GM12878 (cell line): ENCODE data around the gene QRFP. TPM values are rescaled to one million over a fixed set of nuclear protein-coding genes. Genes with fewer than 3 reads are reported as not detected.

ENCODE experiments used
- ATAC-seq: fragments of 200-7000 bp; cut with Tn5 transposase; 3 replicates; pipeline ENCODE4 v1.9.1; 2020; ENCODE audit warnings: mild to moderate bottlenecking, moderate library complexity
- BruUV-seq: library from RNA; stranded (reverse); fragments of 400-500 nt; replicated peaks from 2 replicates; lab custom pipeline; 2021; lab: Mats Ljungman, UMichigan
- CTCF ChIA-PET: fragments of 300-600 bp; sonication (Branson Sonifier 250); formaldehyde crosslinking; extraction: SDS; loops from one replicate; lab custom pipeline; 2021; ENCODE audit warnings: inconsistent platforms; lab: Yijun Ruan, JAX
- POLR2A ChIA-PET: fragments of 350-600 bp; formaldehyde crosslinking; extraction: SDS; loops from one replicate; lab custom pipeline; 2021; ENCODE audit warnings: inconsistent platforms; lab: Charles Lee
- RAD21 ChIA-PET: fragments of 300-600 bp; sonication (Branson Sonifier 250); formaldehyde crosslinking; loops from one replicate; lab custom pipeline; 2023; ENCODE audit warnings: antibody characterized with exemption; ENCODE audit not compliant: unreplicated experiment; lab: Charles Lee
- SMC1A ChIA-PET: fragments of 300-600 bp; sonication (Branson Sonifier 250); formaldehyde crosslinking; loops from one replicate; lab custom pipeline; 2023; ENCODE audit not compliant: unreplicated experiment, uncharacterized antibody; lab: Charles Lee
- DNase-seq: peaks from one replicate; pipeline ENCODE4 v3.0.0-alpha.2; 2011; ENCODE audit warnings: low read depth, low spot score
- FAIRE-seq: peaks from 3 replicates; lab custom pipeline; 2011; peaks lifted over from hg19 to GRCh38; lab: Jason Lieb, UNC
- H2AFZ ChIP-seq: 2 replicates; pipeline ENCODE4 v1.6.0; 2011; ENCODE audit warnings: low read depth, low read length, control low read depth; ENCODE audit not compliant: control insufficient read depth
- H3K27ac ChIP-seq: 2 replicates; pipeline ENCODE4 v1.5.1; 2011; ENCODE audit warnings: control low read depth; ENCODE audit not compliant: control insufficient read depth, insufficient read depth
- H3K27me3 ChIP-seq, 2 experiments: replicated peaks in 1 of 2; 2 replicates each; pipeline versions ENCODE4 v1.6.0 to v1.6.1; 2011; ENCODE audit warnings: low read length in 1 of 2; ENCODE audit not compliant: control insufficient read depth in 2 of 2, insufficient read depth in 2 of 2
- H3K36me3 ChIP-seq, 2 experiments: 2 replicates each; pipeline ENCODE4 v1.5.1; 2011; ENCODE audit warnings: low read length in 1 of 2; ENCODE audit not compliant: control insufficient read depth in 2 of 2, insufficient read depth in 2 of 2
- H3K4me1 ChIP-seq: 2 replicates; pipeline ENCODE4 v1.6.1; 2011; ENCODE audit warnings: mild to moderate bottlenecking, low read length, moderate library complexity, mixed read lengths; ENCODE audit not compliant: control insufficient read depth, insufficient read depth
- H3K4me2 ChIP-seq: 2 replicates; pipeline ENCODE4 v1.6.0; 2011; ENCODE audit warnings: control low read depth; ENCODE audit not compliant: control insufficient read depth, insufficient read depth
- H3K4me3 ChIP-seq: fragments of 200-600 bp; sonication (generic); 2 replicates; pipeline ENCODE4 v1.5.1; 2016
- H3K79me2 ChIP-seq: 2 replicates; pipeline ENCODE4 v1.6.0; 2011; ENCODE audit warnings: low read length; ENCODE audit not compliant: control insufficient read depth, insufficient read depth
- H3K9ac ChIP-seq: 2 replicates; pipeline ENCODE4 v1.8.0; 2011; ENCODE audit warnings: low read length, control low read depth, mixed read lengths; ENCODE audit not compliant: control insufficient read depth, insufficient read depth
- H3K9me3 ChIP-seq: replicated peaks from 3 replicates; pipeline ENCODE4 v1.5.1; 2011; ENCODE audit warnings: mild to moderate bottlenecking, low read length; ENCODE audit not compliant: control insufficient read depth, insufficient read depth
- H4K20me1 ChIP-seq: 2 replicates; pipeline ENCODE4 v1.6.0; 2011; ENCODE audit not compliant: control insufficient read depth, insufficient read depth
- CBFB ChIP-seq: IDR thresholded peaks from 2 replicates; pipeline ENCODE4 v1.6.1; 2016; ENCODE audit warnings: antibody characterized with exemption, low read depth
- JUND ChIP-seq: IDR thresholded peaks from 2 replicates; pipeline ENCODE4 v1.6.1; 2012; ENCODE audit warnings: low read depth, mild to moderate bottlenecking, low read length, improper control_type of control experiment, moderate library complexity
- KDM1A ChIP-seq: fragments of 200-600 bp; sonication (generic); IDR thresholded peaks from 2 replicates; pipeline ENCODE4 v1.6.1; 2016; ENCODE audit warnings: borderline replicate concordance
- MYC ChIP-seq: IDR thresholded peaks from 2 replicates; pipeline ENCODE4 v1.6.1; 2011; ENCODE audit warnings: mild to moderate bottlenecking, low read length, moderate library complexity, inconsistent platforms; ENCODE audit not compliant: insufficient read depth, insufficient replicate concordance, insufficient read length, severe bottlenecking
- NR2F1 ChIP-seq: fragments of 450-650 bp; conservative IDR thresholded peaks from 2 replicates; pipeline ENCODE4 v1.6.1; 2017; ENCODE audit warnings: mild to moderate bottlenecking
- RAD51 ChIP-seq: fragments of 450-650 bp; IDR thresholded peaks from 2 replicates; pipeline ENCODE4 v1.6.1; 2016; ENCODE audit warnings: moderate library complexity, mild to moderate bottlenecking, inconsistent platforms
- SIX5 ChIP-seq: IDR thresholded peaks from 2 replicates; pipeline ENCODE4 v1.6.1; 2011; ENCODE audit warnings: mild to moderate bottlenecking, low read depth, low read length, moderate library complexity; ENCODE audit not compliant: severe bottlenecking
- SUZ12 ChIP-seq: fragments of 200-600 bp; sonication (generic); IDR thresholded peaks from one replicate; pipeline ENCODE4 v1.6.1; 2018; ENCODE audit warnings: antibody characterized with exemption, mild to moderate bottlenecking; ENCODE audit not compliant: unreplicated experiment
- TCF12 ChIP-seq: IDR thresholded peaks from 2 replicates; pipeline ENCODE4 v1.6.1; 2011; ENCODE audit warnings: low read depth, mild to moderate bottlenecking, low read length
- WRNIP1 ChIP-seq: IDR thresholded peaks from 2 replicates; pipeline ENCODE4 v1.6.1; 2011; ENCODE audit warnings: low read depth, low read length, improper control_type of control experiment, borderline replicate concordance
- WGBS: methylation state at CpG from one replicate; pipeline ENCODE4 v1.1.6; 2016; ENCODE audit warnings: low lambda C conversion rate; ENCODE audit not compliant: insufficient replicate concordance, insufficient coverage; ENCODE audit errors: missing lambda C conversion rate; 5-methylcytosine and 5-hydroxymethylcytosine counted together
- in situ Hi-C: fragments of 300-500 bp; cut with MboI; formaldehyde crosslinking; loops from 9 replicates; pipeline ENCODE4 v1.14.3; 2018; ENCODE audit warnings: mixed read lengths
- intact Hi-C: fragments of 100-400 bp; cut with micrococcal nuclease; formaldehyde crosslinking; loops from one replicate; pipeline ENCODE4 v1.14.2; 2022; ENCODE audit not compliant: unreplicated experiment
- polyA plus RNA-seq, 11 experiments: library from polyadenylated mRNA; depleted of rRNA in 4 of 11; unstranded in 6 of 11; stranded (reverse) in 5 of 11; fragments of >200 nt; fragmentation: Nextera tagmentation in 4 of 11; fragmentation: Illumina TruSeq in 1 of 11; extraction: Ambion mirVana in 4 of 11; extraction: Trizol in 1 of 11; gene quantifications; 1 replicate in 1 of 11; 2 replicates in 10 of 11; pipeline versions ENCODE4 v1.2.1 to v1.2.3, GENCODE V29; 2011 to 2016; ENCODE audit warnings: inconsistent platforms in 2 of 11, missing spikeins in 2 of 11, low read depth in 1 of 11
- total RNA-seq, 4 experiments: library from RNA; depleted of rRNA in 3 of 4; stranded (reverse); fragments of >200 nt in 3 of 4; fragmentation: Illumina TruSeq in 1 of 4; extraction: Trizol in 1 of 4; gene quantifications; 2 replicates each; pipeline versions ENCODE4 v1.2.1 to v1.2.3, GENCODE V29; 2013 to 2021

Gene QRFP
- total and polyA plus RNA-seq, 10 of the 15 experiments (the other 5 are each of a cell fraction or from before 2014, with no cell fraction given): not detected

- in situ Hi-C loops (loop anchor here (5.0 kb wide), 3 partner anchors 76 to 236 kb away; no protein-coding TSS in a partner anchor), intact Hi-C loops (no loop called here)
- H3K4me1 ChIP-seq: no peaks in the 10 kb centered on the region
- no TSS peak for BruUV-seq
- no peak for TF ChIP-seq TCF12
- TF ChIP-seq JUND: no peak
- TF ChIP-seq WRNIP1: no peak
- TF ChIP-seq RAD51: no peak
- no peak for TF ChIP-seq SUZ12
- no peak for TF ChIP-seq NR2F1
- no peak for TF ChIP-seq SIX5
- TF ChIP-seq CBFB: no peak
- no peak for TF ChIP-seq KDM1A
- no peak for TF ChIP-seq MYC
- peaks cover 6% of the 10 kb centered on the region; the same call in 1 of the 2 replicates for H4K20me1 ChIP-seq
- no peak overlapping the region for H2AFZ ChIP-seq
- no peaks in the 10 kb centered on the region for H3K79me2 ChIP-seq
- 48% methylated on average over 13 of the region's 13 CpGs for WGBS
- no peak for FAIRE-seq
- no peak overlapping the region for H3K27ac ChIP-seq
- peaks cover 3 to 12% of the 10 kb centered on the region in 2 experiments; a peak in 3 of 4 replicates for H3K27me3 ChIP-seq
- no peaks in the 10 kb centered on the region for H3K36me3 ChIP-seq
- no peak overlapping the region for H3K4me3 ChIP-seq
- DNase-seq: no peak
- H3K4me2 ChIP-seq: no peak overlapping the region
- CTCF ChIA-PET: interaction anchor here (0.6 to 3.5 kb wide), 9 partner anchors 8 to 242 kb away, joined by 3 to 36 read pairs (median 4); no protein-coding TSS in a partner anchor
- no peak overlapping the region for H3K9ac ChIP-seq
- RAD21 ChIA-PET: interaction anchor here (0.8 to 2.4 kb wide), 3 partner anchors 73 to 216 kb away, joined by 3 to 7 read pairs (median 5); no protein-coding TSS in a partner anchor
- SMC1A ChIA-PET: interaction anchor here (1.7 to 2.4 kb wide), 2 partner anchors 48 to 73 kb away, joined by 4 to 10 read pairs; no protein-coding TSS in a partner anchor
- H3K9me3 ChIP-seq: no peaks in the 10 kb centered on the region
- ATAC-seq: no peak
- POLR2A ChIA-PET: no interaction called here
Observed at GRCh38 chr9:130943221-130943620, 46.6 kb upstream of the QRFP start.
